ENCODE measurements around the gene TMEM81. TPM values are rescaled to one million over a fixed set of nuclear protein-coding genes. Genes with fewer than 3 reads are reported as not detected.

The TMEM81 gene
- polyA plus RNA-seq, 2 of the 4 experiments (the other 2 are of a cell fraction) = 2.2 to 4.3 TPM

GRCh38 chr1:205077934-205078311 lies 6.3 kb downstream of the TMEM81 start (continued):
- TF ChIP-seq JUNB (IDR thresholded peaks at IDR 0.05) (no peak), RARB (CRISPR knock-in tag; IDR thresholded peaks at IDR 0.05) (no peak), EP300 (IDR thresholded peaks at IDR 0.05) (no peak), HOXA7 (CRISPR knock-in tag; IDR thresholded peaks at IDR 0.05) (no peak)

GRCh38 chr1:205077158-205077933 lies 6.9 kb downstream of the TMEM81 start:
- no peak for FAIRE-seq
- ChIA-PET CTCF (interaction anchor here (1.0 to 15.7 kb wide), 4 partner anchors 12 to 88 kb away, joined by 3 to 134 read pairs (median 4); no protein-coding TSS in a partner anchor), POLR2A (no interaction called here)
- Histone ChIP-seq H3K4me3 (no peak overlapping the region), H3K4me1 (no peaks in the 10 kb centered on the region), H3K9me3 (no peaks in the 10 kb centered on the region), H3K4me2 (no peak overlapping the region), H3K27ac (no peak overlapping the region)
- DNase-seq (ENCODE audit: low read depth in 1 of 2, low spot score in 1 of 2) = no peak
- 80% methylated on average over 7 of the region's 7 CpGs for WGBS (ENCODE audit: missing lambda C conversion rate)
- no peak for TF ChIP-seq CHD4 (IDR thresholded peaks at IDR 0.05; ENCODE audit: borderline replicate concordance)
- no peak for TF ChIP-seq RCOR1 (IDR thresholded peaks at IDR 0.05; ENCODE audit: low read depth, low read length)
- no peak for TF ChIP-seq HMGXB4 (CRISPR knock-in tag; IDR thresholded peaks at IDR 0.05; ENCODE audit: borderline replicate concordance)
- no peak for TF ChIP-seq JUN (IDR thresholded peaks at IDR 0.05)
- no peak for TF ChIP-seq EP300 (IDR thresholded peaks at IDR 0.05)
- no peak for TF ChIP-seq ZSCAN20 (CRISPR knock-in tag; IDR thresholded peaks at IDR 0.05)
- TF ChIP-seq BCL3 (IDR thresholded peaks at IDR 0.05) = no peak
- no peak for TF ChIP-seq KDM5A (IDR thresholded peaks at IDR 0.05)
- no peak for TF ChIP-seq FOXS1 (CRISPR knock-in tag; IDR thresholded peaks at IDR 0.05)
- TF ChIP-seq HOXB5 (CRISPR knock-in tag; IDR thresholded peaks at IDR 0.05) = no peak
- TF ChIP-seq EHMT2 (IDR thresholded peaks at IDR 0.05; ENCODE audit: low read depth) = no peak
- no peak for TF ChIP-seq ATOH8 (CRISPR knock-in tag; IDR thresholded peaks at IDR 0.05; ENCODE audit: low read depth)
- TF ChIP-seq RFX5 (IDR thresholded peaks at IDR 0.05) = no peak
- TF ChIP-seq HOXA7 (CRISPR knock-in tag; IDR thresholded peaks at IDR 0.05) = no peak
- TF ChIP-seq NR3C1 (IDR thresholded peaks at IDR 0.05) = no peak
- ATAC-seq = no peak

GRCh38 chr1:205076245-205076761 lies 8.0 kb downstream of the TMEM81 start:
- H3K27ac ChIP-seq = no peak overlapping the region
- FAIRE-seq = no peak
- no peak overlapping the region for H3K4me2 ChIP-seq
- H3K4me1 ChIP-seq = no peaks in the 10 kb centered on the region
- no peak for TF ChIP-seq ZSCAN20 (CRISPR knock-in tag; IDR thresholded peaks at IDR 0.05)
- no peak for TF ChIP-seq RNF2 (IDR thresholded peaks at IDR 0.05; ENCODE audit: borderline replicate concordance, low read depth)
- no peak overlapping the region for H3K4me3 ChIP-seq
- no peak for DNase-seq (ENCODE audit: low read depth in 1 of 2, low spot score in 1 of 2)
- ATAC-seq = no peak; a peak in 1 of 6 replicates
- no peaks in the 10 kb centered on the region for H3K9me3 ChIP-seq
- ChIA-PET POLR2A (interaction anchor here (0.6 kb wide), 1 partner anchor 163 kb away, joined by 3 read pairs; no protein-coding TSS in a partner anchor), CTCF (interaction anchor here (1.2 to 15.7 kb wide), 5 partner anchors 8 to 100 kb away, joined by 3 to 134 read pairs (median 5); partner anchors contain the start of gene TMEM81)
- 78% methylated on average over 4 of the region's 4 CpGs for WGBS (ENCODE audit: missing lambda C conversion rate)

Measured in A549 (cell line).